ENCODE results near the gene CIROP.

The CIROP gene

GRCh38 chr14:23126548-23127278 is 21.9 kb upstream of the CIROP start:
- no peak for TF ChIP-seq CTCF (IDR thresholded peaks at IDR 0.05; ENCODE audit: control insufficient read depth, insufficient read depth, low read depth, low read length, missing control alignments)
- DNase-seq (ENCODE audit: low read depth): no peak

GRCh38 chr14:23125933-23126524 is 21.2 kb upstream of the CIROP start:
- TF ChIP-seq CTCF (IDR thresholded peaks at IDR 0.05; ENCODE audit: control insufficient read depth, insufficient read depth, low read depth, low read length, missing control alignments): no peak
- DNase-seq (ENCODE audit: low read depth): no peak
- H3K4me3 ChIP-seq (ENCODE audit: control insufficient read depth, low read depth, low read length): no peak overlapping the region

More at GRCh38 chr14:23126548-23127278, 21.9 kb upstream of the CIROP start:
- H3K4me3 ChIP-seq (ENCODE audit: control insufficient read depth, low read depth, low read length): no peak overlapping the region

- no peak for TF ChIP-seq CTCF (IDR thresholded peaks at IDR 0.05; ENCODE audit: control insufficient read depth, insufficient read depth, low read depth, low read length, missing control alignments)
- DNase-seq (ENCODE audit: low read depth): no peak
- no peak overlapping the region for H3K4me3 ChIP-seq (ENCODE audit: control insufficient read depth, low read depth, low read length)
Measured at GRCh38 chr14:23125011-23125410, 20.2 kb upstream of the CIROP start.

GRCh38 chr14:23124337-23124954 is 19.7 kb upstream of the CIROP start:
- no peak overlapping the region for H3K4me3 ChIP-seq (ENCODE audit: control insufficient read depth, low read depth, low read length)
- DNase-seq (ENCODE audit: low read depth): no peak
- TF ChIP-seq CTCF (IDR thresholded peaks at IDR 0.05; ENCODE audit: control insufficient read depth, insufficient read depth, low read depth, low read length, missing control alignments): no peak

GRCh38 chr14:23123419-23123818 is 18.6 kb upstream of the CIROP start:
- TF ChIP-seq CTCF (IDR thresholded peaks at IDR 0.05; ENCODE audit: control insufficient read depth, insufficient read depth, low read depth, low read length, missing control alignments): no peak
- no peak for DNase-seq (ENCODE audit: low read depth)
- H3K4me3 ChIP-seq (ENCODE audit: control insufficient read depth, low read depth, low read length): no peak overlapping the region

GRCh38 chr14:23122086-23122485 is 17.3 kb upstream of the CIROP start:
- TF ChIP-seq CTCF (IDR thresholded peaks at IDR 0.05; ENCODE audit: control insufficient read depth, insufficient read depth, low read depth, low read length, missing control alignments): no peak
- no peak for DNase-seq (ENCODE audit: low read depth)
- no peak overlapping the region for H3K4me3 ChIP-seq (ENCODE audit: control insufficient read depth, low read depth, low read length)

Data from AG09309 (cell line).